ENCODE measurements around the gene DPF3.

DPF3 gene

GRCh38 chr14:72714871-72715214 lies 179.1 kb downstream of the DPF3 start:
- no peak for TF ChIP-seq CTCF (conservative IDR thresholded peaks at IDR 0.05; ENCODE audit: low read depth, low read length)
- no peak overlapping the region for H3K4me3 ChIP-seq (ENCODE audit: low read length)
- no peak for DNase-seq (ENCODE audit: low read depth)

GRCh38 chr14:72714094-72714493 lies 179.8 kb downstream of the DPF3 start:
- TF ChIP-seq CTCF (conservative IDR thresholded peaks at IDR 0.05; ENCODE audit: low read depth, low read length), result no peak
- H3K4me3 ChIP-seq (ENCODE audit: low read length), result no peak overlapping the region
- no peak for DNase-seq (ENCODE audit: low read depth)

- H3K4me3 ChIP-seq (ENCODE audit: low read length), result no peak overlapping the region
- no peak for DNase-seq (ENCODE audit: low read depth)
- no peak for TF ChIP-seq CTCF (conservative IDR thresholded peaks at IDR 0.05; ENCODE audit: low read depth, low read length)
These were observed 182.0 kb downstream of the DPF3 start for GRCh38 chr14:72711936-72712335.

- no peak overlapping the region for H3K4me3 ChIP-seq (ENCODE audit: low read length)
- TF ChIP-seq CTCF (conservative IDR thresholded peaks at IDR 0.05; ENCODE audit: low read depth, low read length), result no peak
- no peak for DNase-seq (ENCODE audit: low read depth)
These were observed 183.8 kb downstream of the DPF3 start for GRCh38 chr14:72709916-72710611.

- DNase-seq (ENCODE audit: low read depth), result no peak
- TF ChIP-seq CTCF (conservative IDR thresholded peaks at IDR 0.05; ENCODE audit: low read depth, low read length), result no peak
- H3K4me3 ChIP-seq (ENCODE audit: low read length), result no peak overlapping the region
These were observed 185.0 kb downstream of the DPF3 start for GRCh38 chr14:72708708-72709475.

GRCh38 chr14:72708222-72708621 lies 185.7 kb downstream of the DPF3 start:
- TF ChIP-seq CTCF (conservative IDR thresholded peaks at IDR 0.05; ENCODE audit: low read depth, low read length), result no peak
- DNase-seq (ENCODE audit: low read depth), result no peak
- H3K4me3 ChIP-seq (ENCODE audit: low read length), result no peak overlapping the region

- H3K4me3 ChIP-seq (ENCODE audit: low read length), result no peak overlapping the region
- no peak for DNase-seq (ENCODE audit: low read depth)
- no peak for TF ChIP-seq CTCF (conservative IDR thresholded peaks at IDR 0.05; ENCODE audit: low read depth, low read length)
These were observed 187.4 kb downstream of the DPF3 start for GRCh38 chr14:72706485-72706884.
